Stimulated activated CD4-positive, alpha-beta T cell treated with anti-CD3 and anti-CD28 coated beads, Interleukin-4, amount 100 ng/mL, for 1 hour (primary cell): ENCODE measurements around the gene ETNPPL.

Source experiments
- DNase-seq: peaks from one replicate; pipeline ENCODE4 v3.0.0-alpha.2; 2020

ETNPPL gene

DNA sequence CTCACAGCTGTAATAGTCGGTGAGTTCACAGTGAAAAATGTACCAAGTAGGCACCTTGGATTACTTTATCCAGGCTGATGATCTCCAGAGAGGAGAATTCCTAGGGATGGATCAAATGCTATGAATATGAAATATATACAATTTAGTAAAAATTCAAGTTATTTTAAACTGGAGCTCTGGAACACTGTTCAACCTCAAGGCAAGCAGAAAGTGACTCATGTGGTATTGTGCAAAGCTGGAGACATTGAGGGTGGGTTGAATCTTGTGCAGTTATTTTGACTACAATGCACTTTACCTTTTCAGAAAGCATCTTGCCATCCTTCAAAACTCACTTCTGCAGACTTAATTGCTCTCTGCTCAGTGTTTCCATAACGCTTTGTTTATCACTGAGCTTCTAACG lies 69.0 kb downstream of the ETNPPL start:
- DNase-seq, result no peak

DNA sequence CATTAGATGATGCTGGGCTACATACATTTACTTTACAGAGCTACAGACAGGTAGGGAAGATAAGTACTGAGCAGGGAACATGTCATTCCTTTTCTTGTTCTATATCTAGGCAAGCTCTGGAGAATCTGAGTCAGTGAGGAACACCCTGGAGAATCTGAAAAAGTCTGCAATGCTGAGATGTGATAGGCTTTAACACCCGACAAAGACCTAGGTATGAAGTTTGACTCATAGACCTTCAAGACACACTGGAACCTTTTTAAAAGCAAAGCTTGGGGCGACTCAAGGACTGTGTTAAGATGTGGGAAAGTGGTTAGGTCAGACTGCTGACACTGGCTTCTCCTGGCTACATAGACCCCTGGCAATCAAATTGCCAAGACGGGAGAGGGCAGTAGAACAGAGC lies 69.6 kb downstream of the ETNPPL start:
- no peak for DNase-seq
